SK-N-DZ (cell line): ENCODE data around the gene SNCG.
"Not testable (repeated sequence)": the region's sequence is repeated elsewhere in the genome, so short reads cannot be mapped to it uniquely, and the experiment has no call there.

Experiments used
- DNase-seq: peaks from one replicate; pipeline ENCODE4 v3.0.0-alpha.2; 2015; ENCODE audit warnings: low spot score

SNCG gene

GRCh38 chr10:86944907-86945306, 13.5 kb upstream of the SNCG start:
- no peak for DNase-seq

- peak; percentile 68 for DNase-seq
Measured at GRCh38 chr10:86945361-86946212, 12.8 kb upstream of the SNCG start.

- no peak for DNase-seq
Measured at GRCh38 chr10:86946213-86947155, 11.9 kb upstream of the SNCG start.

GRCh38 chr10:86947806-86948205, 10.6 kb upstream of the SNCG start:
- not testable (repeated sequence) for DNase-seq

GRCh38 chr10:86950349-86950748, 8.1 kb upstream of the SNCG start:
- DNase-seq = no peak

- DNase-seq = no peak
Measured at GRCh38 chr10:86951184-86951761, 7.1 kb upstream of the SNCG start.

- no peak for DNase-seq
Measured at GRCh38 chr10:86952106-86952505, 6.3 kb upstream of the SNCG start.

- DNase-seq = not testable (repeated sequence)
Measured at GRCh38 chr10:86952697-86953096, 5.7 kb upstream of the SNCG start.

- peak; percentile 96 for DNase-seq
Measured at GRCh38 chr10:86953747-86954680, 4.4 kb upstream of the SNCG start.

GRCh38 chr10:86954681-86955500, 3.5 kb upstream of the SNCG start:
- peak; percentile 56 for DNase-seq

GRCh38 chr10:86955501-86956194, 2.8 kb upstream of the SNCG start:
- no peak for DNase-seq

GRCh38 chr10:86956195-86956847, 2.1 kb upstream of the SNCG start:
- peak; percentile 52 for DNase-seq

- DNase-seq = peak; percentile 90
Measured at GRCh38 chr10:86956848-86957448, 1.5 kb upstream of the SNCG start.

- no peak for DNase-seq
Measured at GRCh38 chr10:86957471-86958115, 806 bp upstream of the SNCG start, which contains the start of gene MMRN2. MMRN2 (minus strand) TSS chr10:86957615; CDS start chr10:86957541, 74 bp downstream.

- no peak for DNase-seq
Measured at GRCh38 chr10:86958901-86959736, 720 bp downstream of the SNCG start.

- DNase-seq = no peak
Measured at GRCh38 chr10:86959737-86960002, 1.3 kb downstream of the SNCG start.
